GM12875 (cell line): ENCODE results near the gene ASS1.

Experiments
- H3K4me3 ChIP-seq: one replicate; pipeline ENCODE4 v1.5.1; 2011; ENCODE audit warnings: low read depth, low read length, control low read depth
- TF ChIP-seq, protein P1 (sequence below): IDR thresholded peaks from 2 replicates; pipeline ENCODE4 v1.5.1; 2011; ENCODE audit warnings: low read depth, mild to moderate bottlenecking, control low read depth, inconsistent platforms, low read length, moderate library complexity, borderline replicate concordance; ENCODE audit not compliant: insufficient read depth

The ASS1 gene

GRCh38 chr9:130445268-130445983 is 665 bp downstream of the ASS1 start:
- H3K4me3 ChIP-seq, result no peak overlapping the region
- TF ChIP-seq, protein P1, sequence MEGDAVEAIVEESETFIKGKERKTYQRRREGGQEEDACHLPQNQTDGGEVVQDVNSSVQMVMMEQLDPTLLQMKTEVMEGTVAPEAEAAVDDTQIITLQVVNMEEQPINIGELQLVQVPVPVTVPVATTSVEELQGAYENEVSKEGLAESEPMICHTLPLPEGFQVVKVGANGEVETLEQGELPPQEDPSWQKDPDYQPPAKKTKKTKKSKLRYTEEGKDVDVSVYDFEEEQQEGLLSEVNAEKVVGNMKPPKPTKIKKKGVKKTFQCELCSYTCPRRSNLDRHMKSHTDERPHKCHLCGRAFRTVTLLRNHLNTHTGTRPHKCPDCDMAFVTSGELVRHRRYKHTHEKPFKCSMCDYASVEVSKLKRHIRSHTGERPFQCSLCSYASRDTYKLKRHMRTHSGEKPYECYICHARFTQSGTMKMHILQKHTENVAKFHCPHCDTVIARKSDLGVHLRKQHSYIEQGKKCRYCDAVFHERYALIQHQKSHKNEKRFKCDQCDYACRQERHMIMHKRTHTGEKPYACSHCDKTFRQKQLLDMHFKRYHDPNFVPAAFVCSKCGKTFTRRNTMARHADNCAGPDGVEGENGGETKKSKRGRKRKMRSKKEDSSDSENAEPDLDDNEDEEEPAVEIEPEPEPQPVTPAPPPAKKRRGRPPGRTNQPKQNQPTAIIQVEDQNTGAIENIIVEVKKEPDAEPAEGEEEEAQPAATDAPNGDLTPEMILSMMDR, result no peak

- H3K4me3 ChIP-seq, result no peak overlapping the region
- TF ChIP-seq, protein P1, result no peak
Observed at GRCh38 chr9:130446101-130446861, 1.5 kb downstream of the ASS1 start.

DNA sequence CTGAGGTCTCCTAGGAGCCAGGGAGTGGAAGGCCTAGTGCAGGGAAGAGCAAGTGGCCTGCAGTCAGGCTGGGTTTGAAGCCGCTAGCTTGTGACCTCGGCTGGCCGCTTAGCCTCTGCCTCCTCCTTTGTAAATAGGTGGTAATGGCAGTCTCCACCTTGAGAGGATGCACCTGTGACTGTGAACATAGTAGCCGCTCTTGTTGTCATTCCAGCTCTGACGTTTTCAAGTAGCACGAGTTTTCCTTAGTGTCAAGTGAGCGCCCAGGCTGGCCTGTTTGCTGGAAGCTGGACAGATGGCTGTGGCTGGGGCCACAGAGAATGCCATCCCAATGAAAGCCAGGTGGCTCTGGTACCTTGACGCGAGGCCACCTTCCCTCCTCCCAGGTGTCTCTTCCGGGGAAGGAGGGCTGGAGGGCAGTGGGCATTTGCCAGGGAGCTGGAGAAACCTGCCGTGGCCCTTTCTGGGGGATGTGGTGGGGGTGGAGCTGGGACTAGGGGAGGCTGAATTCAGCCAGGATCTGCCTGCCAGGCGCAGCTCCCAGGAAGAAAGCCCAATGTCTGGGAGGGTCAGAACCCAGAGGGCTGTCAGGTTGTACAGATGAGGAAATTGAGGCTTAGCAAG is 2.5 kb downstream of the ASS1 start:
- TF ChIP-seq, protein P1, result no peak
- no peak overlapping the region for H3K4me3 ChIP-seq

DNA sequence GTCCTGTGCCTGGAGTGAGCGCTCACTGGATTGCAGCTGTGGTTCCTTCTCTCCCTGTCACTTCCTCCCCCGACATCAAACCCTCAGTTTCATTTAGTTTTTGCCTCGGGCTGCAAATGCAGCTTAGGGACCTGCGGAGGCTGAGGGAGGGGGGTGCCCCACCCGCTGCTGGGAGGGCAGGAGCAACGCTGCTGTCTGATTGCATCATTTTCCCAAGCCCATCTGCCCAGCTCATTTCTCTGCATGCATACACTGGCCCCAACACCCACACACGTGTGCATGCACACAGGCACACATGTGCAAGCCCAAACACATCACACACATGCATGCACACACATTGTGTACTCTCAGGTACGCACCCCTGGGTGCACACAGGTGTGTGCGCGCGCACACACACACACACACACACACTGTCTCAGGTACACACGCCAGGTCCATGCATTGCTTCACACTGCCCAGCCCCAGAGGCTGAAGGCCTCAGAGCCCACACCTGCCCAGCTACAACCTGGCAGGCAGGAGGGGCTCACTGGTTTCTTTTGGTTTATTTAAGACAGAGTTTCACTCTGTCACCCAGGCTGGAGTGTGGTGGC is 3.4 kb downstream of the ASS1 start:
- TF ChIP-seq, protein P1, result no peak

GRCh38 chr9:130448771-130449603 is 4.2 kb downstream of the ASS1 start:
- TF ChIP-seq, protein P1, result no peak
- H3K4me3 ChIP-seq, result no peak overlapping the region

More for the DNA sequence above, 3.4 kb downstream of the ASS1 start:
- H3K4me3 ChIP-seq, result no peak overlapping the region

GRCh38 chr9:130450344-130451003 is 5.7 kb downstream of the ASS1 start:
- TF ChIP-seq, protein P1, result no peak
- no peak overlapping the region for H3K4me3 ChIP-seq
